ENCODE results near the gene MCTP1.

DNA sequence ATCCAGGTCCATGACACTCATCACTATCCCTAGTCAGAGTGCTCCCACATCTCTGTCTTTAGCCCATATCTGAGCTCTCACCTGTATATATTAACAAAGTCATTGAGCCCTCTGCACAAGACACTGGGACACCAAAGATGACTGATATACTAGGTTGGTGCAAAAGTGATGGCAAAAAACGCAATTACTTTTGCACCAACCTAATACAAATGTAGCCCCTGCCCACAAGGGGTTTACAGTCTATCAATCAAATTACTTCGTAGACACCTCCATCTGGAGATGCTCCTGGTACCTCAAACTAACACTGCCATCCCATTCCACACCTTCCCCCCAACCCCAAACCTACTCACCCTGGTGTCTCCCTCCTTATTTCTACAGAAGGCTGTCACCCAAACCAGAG, 194.1 kb downstream of the MCTP1 start:
- TF ChIP-seq, protein P1, sequence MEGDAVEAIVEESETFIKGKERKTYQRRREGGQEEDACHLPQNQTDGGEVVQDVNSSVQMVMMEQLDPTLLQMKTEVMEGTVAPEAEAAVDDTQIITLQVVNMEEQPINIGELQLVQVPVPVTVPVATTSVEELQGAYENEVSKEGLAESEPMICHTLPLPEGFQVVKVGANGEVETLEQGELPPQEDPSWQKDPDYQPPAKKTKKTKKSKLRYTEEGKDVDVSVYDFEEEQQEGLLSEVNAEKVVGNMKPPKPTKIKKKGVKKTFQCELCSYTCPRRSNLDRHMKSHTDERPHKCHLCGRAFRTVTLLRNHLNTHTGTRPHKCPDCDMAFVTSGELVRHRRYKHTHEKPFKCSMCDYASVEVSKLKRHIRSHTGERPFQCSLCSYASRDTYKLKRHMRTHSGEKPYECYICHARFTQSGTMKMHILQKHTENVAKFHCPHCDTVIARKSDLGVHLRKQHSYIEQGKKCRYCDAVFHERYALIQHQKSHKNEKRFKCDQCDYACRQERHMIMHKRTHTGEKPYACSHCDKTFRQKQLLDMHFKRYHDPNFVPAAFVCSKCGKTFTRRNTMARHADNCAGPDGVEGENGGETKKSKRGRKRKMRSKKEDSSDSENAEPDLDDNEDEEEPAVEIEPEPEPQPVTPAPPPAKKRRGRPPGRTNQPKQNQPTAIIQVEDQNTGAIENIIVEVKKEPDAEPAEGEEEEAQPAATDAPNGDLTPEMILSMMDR (conservative IDR thresholded peaks at IDR 0.05 in 1 of 2, IDR thresholded peaks at IDR 0.05 in 1 of 2; ENCODE audit: extremely low read depth in 1 of 2, insufficient read depth in 1 of 2, low read depth in 1 of 2, low read length in 2 of 2): no peak
- TF ChIP-seq EZH2 (IDR thresholded peaks at IDR 0.05; ENCODE audit: borderline replicate concordance, low read length): no peak

All from mammary epithelial cell (primary cell).